Superior temporal gyrus (tissue), 1 donor: ENCODE measurements around the gene IFNGR1.

Source experiments
- DNase-seq: peaks from one replicate; pipeline ENCODE4 v3.0.0-alpha.2; 2016; ENCODE audit errors: extremely low spot score

The IFNGR1 gene

DNA sequence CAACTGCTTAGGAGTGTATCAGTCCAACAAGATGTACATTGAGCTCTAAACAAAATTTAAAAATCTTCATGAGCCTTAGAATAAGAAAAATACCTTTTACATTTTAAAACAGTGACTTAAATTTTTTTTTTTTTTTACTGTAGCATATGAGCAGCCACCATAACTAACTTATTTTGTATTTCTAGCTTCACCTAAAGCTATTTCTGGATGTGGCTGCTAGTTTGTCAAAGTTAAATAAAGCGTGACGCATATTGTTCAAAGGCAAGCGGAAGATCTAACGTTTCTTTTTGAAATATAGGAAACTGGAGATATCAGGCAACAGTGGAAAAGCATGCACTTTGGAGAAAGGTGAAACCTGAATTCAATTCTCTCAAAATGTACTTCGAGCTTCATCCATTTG, 42.5 kb downstream of the IFNGR1 start:
- no peak for DNase-seq

- DNase-seq: no peak
These were observed 43.3 kb downstream of the IFNGR1 start for GRCh38 chr6:137175868-137176245.

GRCh38 chr6:137175157-137175867, 43.9 kb downstream of the IFNGR1 start:
- no peak for DNase-seq

GRCh38 chr6:137173501-137173900, 45.7 kb downstream of the IFNGR1 start, which contains the start of gene IL22RA2:
Gene IL22RA2 (minus strand): TSS chr6:137173644. CDS start chr6:137161749, 11,895 bp downstream.
- no peak for DNase-seq

DNA sequence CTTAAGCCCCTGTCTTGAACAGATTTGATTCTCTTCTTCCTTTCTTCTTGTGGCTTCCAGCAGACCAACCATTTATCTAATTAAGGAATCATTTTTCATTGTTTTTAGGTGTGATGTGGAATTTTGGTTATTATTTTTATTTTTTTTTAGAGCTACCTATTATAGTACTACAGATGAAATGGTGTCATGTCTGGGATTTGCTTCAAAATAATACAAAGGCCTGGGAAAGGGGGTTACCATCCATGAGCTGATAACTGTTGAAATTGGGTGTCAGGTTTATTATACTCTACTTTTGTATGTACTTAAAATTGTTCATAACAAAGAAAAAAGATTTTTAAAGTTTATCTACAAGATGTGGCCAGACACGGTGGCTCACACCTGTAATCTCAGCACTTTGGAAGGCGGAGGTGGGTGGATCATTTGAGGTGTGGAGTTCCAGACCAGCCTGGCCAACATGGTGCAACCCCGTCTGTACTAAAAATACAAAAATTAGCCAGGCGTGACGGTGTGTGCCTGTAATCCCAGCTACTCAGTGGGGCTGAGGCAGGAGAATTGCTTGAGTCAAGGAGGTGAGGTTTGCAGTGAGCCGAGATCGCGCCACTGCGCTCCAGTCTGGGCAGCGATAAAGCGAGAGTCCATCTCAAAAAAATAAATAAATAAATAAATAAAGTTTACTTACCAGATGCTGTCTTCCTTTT, 46.3 kb downstream of the IFNGR1 start:
- DNase-seq: no peak

DNA sequence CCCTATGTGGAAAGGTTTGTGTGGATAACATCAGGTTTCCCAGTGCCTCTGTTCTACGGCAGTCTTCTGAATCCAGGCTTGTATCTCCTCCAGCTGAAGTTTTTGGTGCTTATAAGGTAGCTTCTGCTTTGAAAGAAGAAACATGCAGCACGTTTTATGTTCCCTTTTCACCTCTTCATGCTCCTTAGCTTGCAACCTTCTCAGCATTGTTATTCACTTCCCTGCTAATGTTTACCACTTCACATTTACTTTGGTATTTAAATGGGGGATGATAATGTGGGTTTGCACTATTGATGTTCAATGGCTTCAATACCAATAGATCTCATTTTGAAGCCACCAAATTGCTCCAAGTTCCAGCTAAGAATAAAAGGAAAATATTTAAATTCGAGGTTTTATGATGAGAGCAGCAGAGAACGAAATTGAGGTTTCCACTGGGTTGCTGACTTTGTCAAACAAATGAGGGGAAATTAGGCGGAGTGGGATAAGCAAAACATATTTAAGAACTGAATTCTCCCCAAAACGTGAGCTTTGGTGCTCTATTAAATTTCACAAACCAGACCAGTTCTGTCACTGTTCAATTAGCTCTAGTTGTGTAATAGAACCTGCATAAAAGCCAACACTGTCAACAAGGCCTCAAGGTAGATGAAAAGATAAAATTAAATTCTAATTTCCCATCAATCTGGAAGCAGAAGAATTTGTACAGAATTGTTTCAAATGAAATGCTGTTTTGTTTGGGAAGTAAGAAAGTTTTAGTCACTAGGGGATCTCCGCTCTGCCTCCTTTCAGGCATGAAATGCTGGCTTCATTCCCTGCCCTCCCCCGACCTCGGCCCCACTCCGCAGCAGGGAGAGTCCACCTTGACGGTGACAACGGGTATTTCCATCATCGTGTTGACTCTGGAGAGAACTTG, 47.1 kb downstream of the IFNGR1 start:
- DNase-seq: no peak

DNA sequence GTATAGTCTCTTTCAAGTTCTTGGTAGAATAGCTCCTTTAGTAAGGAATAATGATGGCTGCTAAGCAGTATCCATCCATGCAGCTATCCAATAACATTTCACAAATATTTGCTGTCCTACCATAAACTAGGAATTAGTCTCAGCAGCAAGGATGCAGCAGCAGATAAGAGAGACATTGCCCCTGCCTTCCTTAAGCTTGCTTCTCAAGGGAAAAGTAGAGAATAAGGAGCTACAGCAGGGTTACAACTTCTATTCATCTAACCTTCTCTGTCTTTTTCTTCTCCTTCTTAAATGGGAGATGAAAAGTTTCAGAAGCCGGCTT, 48.2 kb downstream of the IFNGR1 start:
- DNase-seq: no peak

DNA sequence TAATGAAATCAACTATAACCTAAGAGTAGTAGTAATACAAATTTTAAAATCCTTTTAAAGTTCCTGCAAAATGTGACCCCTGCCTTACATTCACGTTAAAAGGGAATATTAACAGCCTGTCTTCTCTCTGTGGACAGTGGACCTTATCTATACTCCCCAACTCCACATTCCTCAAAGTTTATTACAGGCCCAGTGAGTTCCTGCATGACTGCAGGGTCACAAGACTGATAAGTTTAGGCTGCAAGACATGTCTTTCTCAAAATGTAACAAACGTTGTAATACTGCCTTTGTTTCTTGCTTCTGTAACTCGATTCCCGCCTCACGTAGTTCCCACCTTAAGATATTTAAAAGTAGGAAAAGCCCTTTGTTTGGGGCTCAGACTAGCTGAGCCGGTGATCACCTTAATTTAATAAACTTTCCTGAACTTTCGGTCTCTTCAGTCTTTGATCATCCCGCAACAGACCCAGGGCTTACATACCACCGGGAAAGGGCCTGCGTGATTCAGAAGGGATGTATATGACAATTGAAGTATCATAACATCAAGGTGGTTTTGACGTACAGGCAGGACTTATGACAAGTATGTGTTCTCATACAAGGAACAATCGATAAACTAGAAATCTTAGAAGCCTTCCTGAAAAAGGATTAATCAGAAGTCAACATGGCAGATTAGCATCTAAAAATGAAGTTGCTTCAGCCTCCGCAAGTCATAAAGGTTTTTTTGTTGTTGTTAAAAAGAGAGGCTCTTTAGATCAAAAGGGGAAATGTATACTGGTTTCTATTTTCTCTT, 48.7 kb downstream of the IFNGR1 start:
- no peak for DNase-seq

DNA sequence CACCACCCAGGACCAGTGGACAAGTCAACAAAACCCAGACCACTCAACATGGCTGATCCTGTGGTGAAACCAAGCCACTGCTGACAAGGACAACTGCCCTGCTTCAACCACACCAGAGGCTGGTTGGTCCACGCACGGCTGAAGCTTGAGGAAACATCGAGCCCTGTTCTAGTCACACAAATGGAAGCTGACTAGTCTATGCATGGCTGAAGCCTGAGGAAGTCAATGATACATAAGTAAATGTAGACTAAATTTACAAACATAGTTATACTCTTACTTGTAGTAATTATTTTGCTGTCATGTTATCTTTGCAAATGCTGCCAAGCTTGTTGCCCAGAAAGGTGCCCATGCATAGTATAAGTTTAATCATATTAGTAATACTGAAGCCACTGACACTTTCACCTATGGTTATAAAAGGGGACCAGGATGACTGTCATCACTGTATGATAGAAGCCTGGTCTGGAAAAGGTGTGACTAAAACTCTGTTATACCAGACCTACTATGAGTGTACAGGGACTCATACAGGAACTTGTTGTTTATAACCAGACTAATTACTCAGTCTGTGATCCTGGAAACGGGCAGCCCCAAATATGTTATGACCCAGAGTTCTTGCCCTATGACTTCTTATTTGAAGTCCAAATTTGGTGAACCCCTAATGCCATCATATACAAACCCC, 51.3 kb downstream of the IFNGR1 start:
- DNase-seq: no peak

DNA sequence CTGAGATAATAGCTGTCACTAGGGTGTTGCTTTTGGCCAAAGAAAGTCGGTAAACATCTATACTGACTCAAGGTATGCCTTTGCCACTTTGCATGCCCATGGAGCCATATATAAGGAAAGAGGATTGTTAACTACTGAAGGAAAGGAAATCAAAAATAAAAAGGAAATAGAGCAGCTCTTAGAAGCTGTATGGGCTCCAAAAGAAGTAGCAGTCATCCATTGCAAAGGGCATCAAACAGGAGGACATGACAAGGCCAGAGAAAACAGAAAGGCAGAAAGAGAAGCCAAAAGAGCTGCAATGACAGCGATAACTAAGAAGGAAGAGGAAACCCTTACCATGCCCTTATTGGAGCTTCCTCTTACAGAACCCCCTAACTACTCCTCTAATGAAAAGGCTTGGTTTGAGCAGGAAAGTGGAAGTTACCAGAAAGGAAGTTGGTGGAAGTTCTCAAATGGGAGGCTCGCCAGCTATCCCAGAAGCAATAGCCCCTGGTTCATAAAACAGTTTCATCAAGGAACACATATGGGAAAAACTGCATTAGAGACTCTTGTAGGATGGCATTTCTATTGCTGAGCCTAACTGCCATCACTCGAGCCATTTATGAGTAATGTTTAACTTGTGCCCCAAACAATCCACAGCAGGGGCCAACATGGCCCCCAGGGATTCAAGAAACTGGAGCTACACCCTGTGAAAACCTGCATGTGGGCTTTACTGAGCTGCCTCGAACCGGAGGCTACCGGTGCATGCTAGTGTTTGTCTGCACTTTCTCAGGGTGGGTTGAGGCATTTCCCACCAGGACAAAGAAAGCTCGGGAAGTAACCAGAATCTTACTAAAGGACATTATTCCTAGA, 52.7 kb downstream of the IFNGR1 start:
- DNase-seq: no peak

DNA sequence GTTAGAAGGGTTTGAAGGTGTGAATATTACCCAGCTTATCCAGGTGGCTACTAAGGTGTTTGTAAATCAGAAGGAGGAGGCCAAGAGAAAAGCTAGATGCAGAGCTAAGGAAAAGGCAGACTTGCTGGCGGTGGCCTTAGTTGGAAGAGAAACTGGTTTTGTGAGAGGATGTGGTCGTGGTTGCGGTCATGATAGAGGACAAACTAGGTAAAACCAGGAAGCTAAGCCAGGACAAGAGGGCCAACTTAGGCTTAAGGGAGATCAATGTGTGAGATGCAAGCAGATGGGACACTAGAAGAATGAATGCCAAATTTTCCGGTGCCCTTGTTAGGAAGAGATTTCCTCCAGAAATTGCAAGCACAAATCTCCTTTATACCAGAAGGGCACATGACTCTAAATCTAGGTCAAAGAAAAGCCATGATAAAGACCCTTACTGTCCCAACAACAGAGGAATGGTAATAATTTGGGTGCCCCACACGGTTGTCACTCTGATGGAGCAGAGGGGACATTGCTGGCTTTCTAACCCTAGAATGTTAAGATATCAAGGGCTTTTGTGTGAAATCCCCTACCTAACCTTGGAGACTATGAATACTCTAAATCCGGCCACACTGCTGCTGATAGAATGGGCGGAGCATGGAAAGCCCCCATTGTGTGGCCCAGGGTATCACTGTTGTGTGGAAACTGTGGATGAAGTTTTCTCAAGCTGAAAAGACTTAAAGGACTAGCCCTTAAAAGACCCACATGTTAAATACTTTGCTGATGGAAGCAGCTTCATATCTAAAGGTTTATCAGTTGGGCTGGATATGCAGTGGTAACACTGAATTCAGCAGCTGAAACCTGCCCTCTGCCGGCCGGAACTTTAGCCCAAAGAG, 53.6 kb downstream of the IFNGR1 start:
- DNase-seq: no peak

DNA sequence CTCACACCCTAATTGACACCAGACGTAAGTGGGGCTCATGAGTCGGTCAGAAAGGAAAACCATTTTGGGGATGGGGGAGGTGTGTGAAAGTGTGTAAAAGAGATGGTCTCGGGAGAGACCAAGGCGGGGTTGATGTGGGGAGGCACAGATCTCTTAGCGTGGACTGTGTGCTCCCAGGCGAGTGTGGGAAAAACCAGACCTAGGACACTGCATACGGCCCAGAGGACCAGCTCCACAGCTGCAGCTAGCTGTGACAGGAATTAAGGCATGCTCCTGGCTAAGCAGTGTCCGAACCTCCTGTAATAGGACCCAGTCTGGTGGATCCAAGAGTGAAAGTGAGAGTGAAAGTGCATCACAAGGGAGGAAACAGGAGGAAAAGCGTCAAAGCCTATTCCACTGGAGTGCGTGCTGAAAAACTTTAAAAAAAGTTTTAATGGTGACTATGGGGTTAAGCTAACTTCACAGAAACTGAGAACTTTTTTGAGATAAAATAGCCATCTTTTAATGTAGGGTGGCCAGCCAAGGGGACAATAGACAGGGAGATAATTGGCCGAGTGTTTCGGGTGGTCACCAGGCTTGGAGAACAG, 55.4 kb downstream of the IFNGR1 start:
- DNase-seq: no peak

GRCh38 chr6:137162692-137163306, 56.4 kb downstream of the IFNGR1 start:
- no peak for DNase-seq

- DNase-seq: no peak
These were observed 57.2 kb downstream of the IFNGR1 start for GRCh38 chr6:137161949-137162348.

- no peak for DNase-seq
These were observed 58.4 kb downstream of the IFNGR1 start for GRCh38 chr6:137160763-137161162.

DNA sequence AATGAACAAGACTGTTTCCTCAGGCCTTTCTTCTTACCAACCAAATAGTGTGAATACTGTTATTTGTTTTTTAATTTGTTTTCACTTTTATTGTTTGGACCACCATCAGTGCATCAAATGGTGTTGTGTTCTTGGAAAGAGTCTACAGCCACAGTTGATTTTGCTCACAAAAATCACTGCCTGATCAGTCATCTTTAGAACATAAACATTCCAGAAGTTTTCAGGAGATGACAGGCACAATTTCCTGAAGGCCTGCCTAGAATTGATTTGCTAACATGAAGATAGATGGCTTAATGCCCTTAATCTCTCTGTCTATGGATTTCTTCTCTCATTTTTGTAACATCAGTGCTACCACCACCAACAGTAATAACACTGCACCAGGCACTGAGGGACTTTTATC, 59.3 kb downstream of the IFNGR1 start:
- DNase-seq: no peak

DNA sequence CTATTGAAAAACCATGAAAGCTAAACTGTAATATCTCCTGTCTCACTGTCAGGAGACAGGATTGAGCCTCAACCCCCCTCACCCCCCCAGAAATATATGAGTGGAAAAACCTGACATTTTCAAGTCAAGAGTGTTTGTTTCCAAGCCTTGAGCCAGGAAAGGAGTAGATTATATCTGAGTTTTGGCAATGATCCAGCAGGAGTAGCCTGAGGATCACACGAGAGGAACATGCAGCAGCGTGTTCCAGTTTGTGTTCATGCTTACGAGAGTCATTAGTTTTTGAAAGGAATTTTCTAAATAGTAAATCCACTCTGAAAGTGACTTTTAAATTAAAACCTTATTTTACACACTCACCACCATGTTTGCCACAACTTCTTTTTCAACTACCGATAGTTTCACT, 61.6 kb downstream of the IFNGR1 start:
- DNase-seq: no peak

DNA sequence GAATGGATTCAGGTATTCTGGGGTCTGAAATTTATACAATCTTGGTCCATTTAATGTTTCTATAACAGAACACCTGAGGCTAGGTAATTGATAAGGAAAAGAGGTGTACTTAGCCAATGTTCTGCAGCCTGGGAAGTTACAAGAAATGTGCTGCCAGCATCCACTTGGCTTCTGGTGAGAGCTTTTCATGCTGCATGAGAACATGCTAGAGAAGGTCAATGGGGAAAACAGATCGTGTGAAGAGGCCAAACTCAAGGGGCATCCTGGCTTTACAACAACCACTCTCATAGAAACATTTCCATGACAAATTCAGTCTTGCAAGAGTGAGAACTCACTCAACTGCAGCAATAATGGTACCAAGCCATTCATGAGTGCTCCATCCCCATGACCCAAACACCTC, 62.5 kb downstream of the IFNGR1 start:
- DNase-seq: no peak
